ENCODE data around the gene NTM.
A peak's percentile ranks its signal among the peaks of the same experiment; 100 is the strongest.
"Not testable (repeated sequence)": the region's sequence is repeated elsewhere in the genome, so short reads cannot be mapped to it uniquely, and the experiment has no call there.

NTM gene

GRCh38 chr11:131483453-131483852 is 113.0 kb downstream of the NTM start:
- no peak for DNase-seq (ENCODE audit: low read depth)
- TF ChIP-seq CTCF (conservative IDR thresholded peaks at IDR 0.05; ENCODE audit: low read length), result no peak
- no peak overlapping the region for H3K4me3 ChIP-seq (ENCODE audit: low read length)

- no peak for DNase-seq (ENCODE audit: low read depth)
- no peak overlapping the region for H3K4me3 ChIP-seq (ENCODE audit: low read length)
- TF ChIP-seq CTCF (conservative IDR thresholded peaks at IDR 0.05; ENCODE audit: low read length), result no peak
Observed at GRCh38 chr11:131483877-131484276, 113.5 kb downstream of the NTM start.

- DNase-seq (ENCODE audit: low read depth), result peak; percentile 34
- H3K4me3 ChIP-seq (ENCODE audit: low read length), result no peak overlapping the region
- TF ChIP-seq CTCF (conservative IDR thresholded peaks at IDR 0.05; ENCODE audit: low read length), result no peak
Observed at GRCh38 chr11:131486100-131486499, 115.7 kb downstream of the NTM start.

- no peak for TF ChIP-seq CTCF (conservative IDR thresholded peaks at IDR 0.05; ENCODE audit: low read length)
- no peak overlapping the region for H3K4me3 ChIP-seq (ENCODE audit: low read length)
- DNase-seq (ENCODE audit: low read depth), result no peak
Observed at GRCh38 chr11:131486937-131487635, 116.7 kb downstream of the NTM start.

GRCh38 chr11:131488238-131488637 is 117.8 kb downstream of the NTM start:
- TF ChIP-seq CTCF (conservative IDR thresholded peaks at IDR 0.05; ENCODE audit: low read length), result no peak
- DNase-seq (ENCODE audit: low read depth), result no peak
- H3K4me3 ChIP-seq (ENCODE audit: low read length), result no peak overlapping the region

- TF ChIP-seq CTCF (conservative IDR thresholded peaks at IDR 0.05; ENCODE audit: low read length), result no peak
- DNase-seq (ENCODE audit: low read depth), result peak; percentile 8
- H3K4me3 ChIP-seq (ENCODE audit: low read length), result no peak overlapping the region
Observed at GRCh38 chr11:131491503-131491902, 121.1 kb downstream of the NTM start.

GRCh38 chr11:131495423-131495822 is 125.0 kb downstream of the NTM start:
- H3K4me3 ChIP-seq (ENCODE audit: low read length), result no peak overlapping the region
- no peak for TF ChIP-seq CTCF (conservative IDR thresholded peaks at IDR 0.05; ENCODE audit: low read length)
- no peak for DNase-seq (ENCODE audit: low read depth)

- not testable (repeated sequence) for H3K4me3 ChIP-seq (ENCODE audit: low read length); DNase-seq (ENCODE audit: low read depth)
Observed at GRCh38 chr11:131497686-131498085, 127.3 kb downstream of the NTM start.
